ENCODE data around the gene WFDC12.

Gene WFDC12

DNA sequence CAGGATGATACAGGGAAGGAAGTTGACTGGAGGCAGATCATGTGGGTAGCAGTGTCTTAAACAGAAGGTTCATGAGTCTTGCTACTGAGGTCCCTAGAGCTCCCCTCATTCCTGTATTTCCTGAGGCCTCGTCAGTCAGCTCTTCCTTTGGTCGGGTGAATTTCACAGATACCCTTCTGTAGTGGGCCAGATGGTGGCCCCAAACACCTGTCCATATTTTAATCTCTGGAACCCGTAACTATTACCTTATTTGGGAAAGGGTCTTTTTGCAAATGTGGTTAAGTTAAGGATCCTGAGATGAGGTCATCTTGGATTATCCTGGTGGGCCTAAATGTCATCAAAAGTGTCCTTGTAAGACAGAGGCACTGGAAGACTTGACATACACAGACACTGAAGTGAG, 32.9 kb downstream of the WFDC12 start:
- no peak for DNase-seq (ENCODE audit: low spot score)

DNA sequence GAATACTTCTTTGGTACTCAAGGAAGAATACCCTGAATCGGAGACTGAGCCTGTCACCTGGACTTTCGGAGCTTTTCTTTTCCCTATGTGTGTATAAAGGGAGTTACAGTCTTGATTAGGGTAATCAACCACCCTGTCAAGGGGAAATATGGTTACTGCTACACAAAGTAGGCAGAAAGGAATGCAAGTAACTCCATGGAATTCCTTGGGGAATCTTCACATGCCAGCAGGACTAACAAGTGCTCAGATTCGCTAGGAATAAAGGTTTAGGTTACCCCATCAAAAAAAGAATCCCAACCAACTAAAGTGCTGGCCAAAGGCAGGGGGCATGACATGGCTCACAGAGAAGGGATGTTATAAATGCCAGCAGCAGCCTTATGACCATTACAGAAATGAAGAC, 33.8 kb downstream of the WFDC12 start:
- DNase-seq (ENCODE audit: low spot score), result no peak

DNA sequence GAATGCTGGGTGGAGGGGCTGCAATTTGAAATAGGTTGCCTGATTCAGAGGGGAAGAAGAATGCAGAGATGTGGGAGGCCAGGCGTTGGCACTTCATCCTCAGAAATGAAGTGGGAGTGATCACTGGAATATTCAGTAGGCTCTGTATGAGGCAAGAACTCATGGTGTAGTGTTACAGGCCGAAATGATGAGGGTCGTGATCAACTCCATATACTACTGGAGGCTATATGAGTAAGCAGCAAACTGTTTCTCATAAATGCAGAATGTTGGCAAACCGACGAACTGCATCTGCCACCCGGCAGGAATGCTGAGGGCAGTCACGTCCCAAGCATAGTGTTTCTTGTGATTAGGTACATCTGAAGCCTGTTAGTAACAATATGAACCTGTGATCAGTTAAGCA, 36.0 kb downstream of the WFDC12 start:
- DNase-seq (ENCODE audit: low spot score), result no peak

GRCh38 chr20:45087814-45088213, 36.5 kb downstream of the WFDC12 start:
- no peak for DNase-seq (ENCODE audit: low spot score)

- DNase-seq (ENCODE audit: low spot score), result no peak
These were observed 37.0 kb downstream of the WFDC12 start for GRCh38 chr20:45087097-45087790.

GRCh38 chr20:45085867-45086266, 38.4 kb downstream of the WFDC12 start:
- DNase-seq (ENCODE audit: low spot score), result no peak

GRCh38 chr20:45085289-45085688, 39.0 kb downstream of the WFDC12 start:
- DNase-seq (ENCODE audit: low spot score), result no peak

- DNase-seq (ENCODE audit: low spot score), result no peak
These were observed 41.1 kb downstream of the WFDC12 start for GRCh38 chr20:45083127-45083526.

- no peak for DNase-seq (ENCODE audit: low spot score)
These were observed 41.8 kb downstream of the WFDC12 start for GRCh38 chr20:45082468-45082867.

GRCh38 chr20:45080867-45081624, 43.2 kb downstream of the WFDC12 start:
- peak; percentile 45 for DNase-seq (ENCODE audit: low spot score)

DNA sequence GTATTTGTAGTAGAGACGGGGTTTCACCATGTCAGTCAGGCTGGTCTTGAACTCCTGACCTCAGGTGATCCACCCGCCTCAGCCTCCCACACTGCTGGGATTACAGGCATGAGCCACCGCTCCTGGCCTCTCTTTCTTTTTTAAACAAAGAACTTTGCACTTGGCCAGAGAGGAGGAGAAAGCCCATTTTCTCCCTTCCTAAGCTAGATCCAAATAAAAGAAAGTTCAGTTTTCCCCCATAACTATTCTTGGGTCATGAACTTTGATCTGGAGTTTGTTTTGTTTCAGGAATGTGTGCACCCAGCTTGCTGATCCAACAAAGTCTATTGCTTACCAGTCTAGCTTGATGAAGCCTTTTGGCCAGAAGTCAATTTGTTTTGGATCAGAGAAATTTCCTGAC, 46.7 kb downstream of the WFDC12 start:
- DNase-seq (ENCODE audit: low spot score), result no peak

All from RKO (cell line).